ENCODE measurements around the gene HS1BP3. TPM values are rescaled to one million over a fixed set of nuclear protein-coding genes. Genes with fewer than 3 reads are reported as not detected.

HS1BP3 gene
- total RNA-seq, 1 experiment from 2014 or later, result 15.9 TPM

DNA sequence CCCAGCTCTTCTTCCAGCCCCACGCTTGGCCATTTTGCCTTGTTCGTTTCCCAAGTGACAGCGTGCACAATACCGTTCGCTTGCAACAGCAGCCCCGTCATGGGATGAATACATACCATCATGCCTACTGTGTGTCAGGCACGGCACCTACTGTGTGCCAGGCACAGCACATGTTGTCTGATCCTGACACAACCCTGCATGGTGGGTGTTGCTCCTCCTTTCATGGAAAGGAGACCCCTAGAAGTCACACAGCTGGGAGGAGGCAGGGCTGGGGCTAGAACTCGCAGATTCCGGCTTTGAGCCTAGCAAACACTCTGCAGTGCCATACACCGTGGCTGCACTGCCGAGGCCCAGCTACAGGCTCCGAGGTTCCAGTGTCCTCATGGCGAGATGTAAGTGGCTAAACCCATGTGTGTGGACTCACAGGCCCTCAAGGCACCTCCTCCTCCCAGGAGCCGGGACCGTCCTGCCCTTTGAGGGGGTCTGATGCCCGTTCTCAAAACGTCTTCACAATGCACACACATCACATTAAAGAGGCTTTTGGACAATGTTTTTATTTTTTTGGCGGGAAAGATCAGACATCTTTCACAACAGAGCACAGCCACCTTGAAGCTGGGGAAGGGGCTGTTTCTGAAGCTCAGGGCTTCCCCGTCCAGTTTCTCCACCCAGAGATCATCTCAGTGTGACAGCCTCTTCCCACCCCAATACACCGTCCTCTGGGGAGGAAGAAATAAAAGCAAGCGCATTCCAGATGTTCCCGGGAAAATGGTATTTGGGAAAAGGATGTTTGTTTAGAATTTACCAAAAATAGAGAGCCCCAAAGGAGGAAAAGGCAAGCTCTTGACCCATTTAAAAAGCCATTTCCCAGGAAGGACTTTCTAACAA is 64.9 kb downstream of the HS1BP3 start:
- no peak for DNase-seq (ENCODE audit: low read depth)

DNA sequence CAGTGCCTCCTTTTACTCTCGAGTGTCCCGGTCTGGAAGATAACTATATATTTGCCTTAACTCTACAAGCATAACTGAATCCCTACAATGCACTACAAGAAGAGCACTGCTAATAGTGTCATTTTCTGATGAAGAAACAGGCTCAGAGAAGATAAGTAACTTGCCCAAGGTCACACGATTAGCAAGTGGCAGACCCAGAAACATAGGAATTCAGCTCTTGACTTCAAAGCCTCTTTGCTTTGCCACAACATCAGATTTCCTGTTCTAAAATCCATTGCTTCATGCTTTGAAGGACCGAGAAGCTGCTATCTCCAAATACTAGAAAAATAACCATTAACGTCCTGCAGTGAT is 65.6 kb downstream of the HS1BP3 start:
- no peak for DNase-seq (ENCODE audit: low read depth)

DNA sequence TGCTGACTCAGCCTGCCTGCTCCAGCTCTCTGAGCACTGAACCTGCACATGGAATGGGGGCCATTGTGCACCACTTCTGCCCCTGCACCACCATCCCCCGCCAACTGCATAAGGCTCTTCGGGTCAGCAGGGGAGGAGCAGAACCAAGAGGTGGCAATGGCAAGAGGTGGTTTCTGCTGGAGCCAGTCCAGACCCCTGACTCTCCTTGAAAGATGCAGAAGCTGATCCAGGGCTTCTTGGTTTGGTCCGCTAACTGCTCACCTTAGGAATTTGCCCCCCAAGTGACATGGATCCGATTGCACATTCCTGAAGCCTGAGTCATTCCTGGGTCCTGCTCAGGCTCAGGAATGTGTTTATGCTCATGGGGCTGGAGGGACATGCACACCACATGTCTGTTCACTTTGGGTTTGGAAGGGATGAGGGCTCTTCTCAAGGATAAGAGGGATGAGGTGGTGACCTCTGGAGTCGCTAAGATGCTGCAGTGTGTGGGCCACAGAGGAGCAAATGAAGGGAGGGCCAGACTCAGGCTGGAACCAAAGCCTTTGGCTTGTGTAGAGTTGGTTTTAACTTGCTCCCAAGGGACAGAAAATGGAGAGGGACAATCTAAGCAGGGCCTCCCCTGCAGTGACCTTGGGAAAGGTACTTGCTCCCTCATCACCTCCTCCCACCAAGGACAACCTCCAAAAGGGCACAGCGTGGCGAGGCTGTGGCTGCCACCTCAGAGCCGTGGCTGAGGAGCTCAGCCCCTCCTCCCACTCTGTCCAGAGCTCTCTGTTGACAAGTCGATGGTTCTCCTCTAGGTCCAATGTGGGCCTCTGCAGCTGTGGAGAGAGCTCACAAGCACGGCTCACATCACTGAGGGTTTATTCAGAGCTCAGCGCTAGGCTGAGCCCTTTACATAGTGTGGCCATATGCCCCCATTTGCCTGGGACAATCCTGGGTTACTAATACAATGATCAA is 66.2 kb downstream of the HS1BP3 start:
- DNase-seq (ENCODE audit: low read depth), result peak; percentile 99

DNA sequence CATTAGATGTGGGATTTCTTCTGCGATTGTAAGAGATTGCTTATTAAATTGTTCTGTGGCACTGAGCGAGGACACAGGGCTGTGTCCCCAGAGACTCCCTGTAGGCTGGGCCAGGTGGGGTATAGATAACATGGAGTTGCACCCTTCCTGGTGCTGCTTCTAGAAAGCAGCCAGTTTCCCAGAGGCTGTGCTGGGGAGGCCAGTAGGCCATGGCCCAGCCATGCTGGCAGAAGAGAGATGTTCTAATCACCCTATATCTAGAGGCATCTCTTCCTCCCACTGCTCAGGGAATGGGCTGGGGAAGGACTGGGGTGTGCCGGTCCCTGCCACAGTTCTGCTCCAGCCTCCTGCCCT is 66.9 kb downstream of the HS1BP3 start:
- no peak for DNase-seq (ENCODE audit: low read depth)

DNA sequence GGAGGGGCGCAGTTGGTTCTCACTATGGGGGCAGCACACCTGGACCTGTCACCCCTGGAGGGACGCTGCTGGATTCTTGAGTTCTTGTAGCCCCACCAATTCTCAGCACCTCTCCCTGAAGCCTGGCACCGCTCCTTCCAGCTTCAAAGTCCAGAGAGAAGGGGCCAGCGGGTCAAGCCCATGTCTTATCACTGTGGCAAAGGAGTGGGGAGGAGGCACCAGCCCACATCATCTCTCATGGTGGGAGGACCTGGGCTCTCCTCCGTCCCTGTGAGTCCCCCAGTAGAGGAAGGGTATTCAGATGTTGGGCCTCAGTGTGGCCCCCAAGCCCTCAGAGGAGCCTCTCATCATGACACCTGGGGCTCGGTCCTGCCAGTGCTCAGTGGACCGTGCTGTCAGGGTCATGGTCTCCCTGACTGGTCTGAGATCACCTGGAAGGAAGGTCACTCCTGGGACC is 67.4 kb downstream of the HS1BP3 start:
- DNase-seq (ENCODE audit: low read depth), result no peak

DNA sequence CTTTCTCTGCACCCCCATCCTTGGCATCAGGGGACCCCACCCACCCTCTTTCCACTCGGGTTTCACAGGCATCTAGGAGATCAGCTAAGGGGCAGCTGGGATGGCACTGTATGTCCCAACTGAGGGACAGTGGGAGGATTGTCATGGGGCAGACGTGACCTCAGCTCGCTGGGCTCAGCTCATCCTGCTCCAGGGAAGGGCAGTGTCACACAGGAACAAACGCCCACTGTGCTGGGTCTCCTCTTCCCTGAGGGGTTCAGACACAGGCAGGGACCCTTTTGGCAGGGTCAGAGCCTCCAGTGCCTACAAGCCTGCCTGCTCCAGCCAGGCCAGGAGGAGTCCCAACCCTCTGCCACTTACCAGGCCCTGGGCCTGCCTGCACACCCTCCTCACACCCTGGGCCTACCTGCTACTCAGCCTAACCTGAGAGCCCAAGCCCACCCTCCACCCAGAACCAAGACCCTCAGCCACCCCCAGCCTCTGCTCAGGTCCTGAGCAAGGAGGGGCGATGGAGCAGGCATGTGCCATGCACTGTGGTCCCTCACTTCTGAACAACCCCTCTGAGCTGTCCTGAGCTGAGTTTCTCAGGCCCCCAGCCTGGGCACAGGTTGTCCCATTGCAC is 68.2 kb downstream of the HS1BP3 start:
- no peak for DNase-seq (ENCODE audit: low read depth)

DNA sequence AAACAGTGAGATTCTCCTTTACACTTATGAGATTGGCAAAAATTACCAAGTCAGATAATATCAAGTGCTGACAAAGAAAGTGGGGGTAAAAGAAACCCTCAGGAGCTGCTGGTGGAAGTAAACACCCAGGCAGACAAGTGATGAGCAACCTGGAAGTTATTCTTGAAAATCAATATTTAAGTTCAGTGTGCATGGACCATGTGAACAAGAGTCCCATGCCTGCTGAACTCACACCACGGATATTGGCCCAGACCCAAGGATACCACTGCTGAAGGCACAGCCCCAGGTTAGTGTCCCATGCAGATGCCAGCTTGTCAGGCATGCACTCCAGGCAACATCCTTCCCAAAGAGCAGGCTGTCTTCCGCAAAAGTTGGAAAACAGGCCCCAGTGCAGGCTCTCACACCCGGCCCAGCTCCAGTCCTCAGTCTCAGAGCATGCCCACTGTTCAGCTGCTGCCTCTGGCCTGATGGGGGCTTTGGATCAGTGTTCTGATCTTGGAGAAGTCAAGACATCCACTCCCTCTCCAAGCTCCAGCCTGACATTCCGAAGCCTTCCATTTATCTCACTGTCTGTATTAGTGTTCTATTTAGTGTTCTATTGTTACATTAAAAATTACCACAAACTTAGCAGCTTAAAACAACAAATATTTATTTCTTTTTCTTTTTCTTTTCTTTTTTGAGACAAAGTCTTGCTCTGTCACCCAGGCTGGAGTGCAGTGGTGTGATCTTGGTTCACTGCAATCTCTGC is 70.0 kb downstream of the HS1BP3 start:
- no peak for DNase-seq (ENCODE audit: low read depth)

DNA sequence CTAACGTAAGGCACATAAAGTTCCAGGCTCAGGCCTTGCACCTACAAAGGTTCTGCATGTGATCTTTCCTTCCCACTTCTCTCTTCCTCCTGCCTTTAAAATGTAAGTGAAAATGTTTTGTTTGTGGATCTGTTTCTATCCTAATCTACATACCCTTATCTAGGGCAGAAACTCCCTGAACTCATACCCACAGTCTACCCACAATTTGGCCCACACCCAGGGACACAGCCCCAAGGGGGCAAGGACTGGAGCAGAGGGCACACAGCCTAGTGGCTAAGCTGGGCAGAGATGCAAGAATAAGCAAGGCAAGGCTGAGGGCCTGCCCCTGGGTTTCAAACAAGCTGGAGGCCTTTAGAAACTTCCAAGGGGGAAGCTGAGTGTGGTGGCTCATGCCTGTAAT is 71.0 kb downstream of the HS1BP3 start:
- peak; percentile 49 for DNase-seq (ENCODE audit: low read depth)

DNA sequence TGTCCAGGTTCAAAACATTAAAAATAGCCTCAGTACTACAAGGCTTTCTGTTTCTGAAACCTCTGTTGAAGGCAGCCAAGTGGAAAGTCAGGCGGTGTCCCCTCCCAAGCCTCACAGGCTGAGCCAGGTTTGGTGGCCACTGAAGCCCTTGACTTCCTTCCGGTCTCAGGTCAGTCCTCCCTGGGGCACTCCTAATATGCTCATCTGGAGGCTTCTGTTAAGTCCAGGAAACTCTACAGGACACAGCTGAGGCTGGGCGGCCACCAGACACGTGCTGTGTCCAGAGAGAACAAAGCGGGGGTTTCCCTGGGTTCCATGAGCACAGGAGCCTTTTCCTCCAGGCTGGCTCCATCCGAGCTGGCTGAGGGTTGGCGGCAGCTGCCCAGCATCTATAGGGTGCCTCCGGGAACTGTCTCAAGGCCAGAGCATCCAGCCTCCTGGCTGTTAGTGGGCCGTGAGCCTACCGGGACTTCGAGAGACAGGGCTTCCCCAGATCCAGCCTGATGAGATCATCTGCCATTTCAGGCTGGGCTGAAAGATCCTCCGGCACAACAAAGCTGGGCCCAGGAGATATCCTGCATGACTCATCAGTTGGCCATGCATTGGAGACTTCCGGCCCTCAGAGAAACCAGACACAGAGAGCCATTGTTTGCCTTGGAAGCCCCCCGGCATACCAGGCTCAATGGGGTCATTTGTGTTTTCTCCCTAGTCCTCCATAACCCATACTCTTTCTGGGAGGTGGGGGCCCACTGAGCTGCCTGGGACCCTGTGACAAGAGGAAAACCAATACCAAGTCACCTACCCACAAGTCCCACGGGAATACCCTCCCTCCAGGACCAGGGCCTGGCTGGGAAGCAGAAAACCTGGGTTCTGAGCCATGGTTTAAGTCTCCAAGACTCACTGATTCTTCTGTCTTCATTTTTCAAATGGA is 71.7 kb downstream of the HS1BP3 start:
- peak; percentile 100 for DNase-seq (ENCODE audit: low read depth)

DNA sequence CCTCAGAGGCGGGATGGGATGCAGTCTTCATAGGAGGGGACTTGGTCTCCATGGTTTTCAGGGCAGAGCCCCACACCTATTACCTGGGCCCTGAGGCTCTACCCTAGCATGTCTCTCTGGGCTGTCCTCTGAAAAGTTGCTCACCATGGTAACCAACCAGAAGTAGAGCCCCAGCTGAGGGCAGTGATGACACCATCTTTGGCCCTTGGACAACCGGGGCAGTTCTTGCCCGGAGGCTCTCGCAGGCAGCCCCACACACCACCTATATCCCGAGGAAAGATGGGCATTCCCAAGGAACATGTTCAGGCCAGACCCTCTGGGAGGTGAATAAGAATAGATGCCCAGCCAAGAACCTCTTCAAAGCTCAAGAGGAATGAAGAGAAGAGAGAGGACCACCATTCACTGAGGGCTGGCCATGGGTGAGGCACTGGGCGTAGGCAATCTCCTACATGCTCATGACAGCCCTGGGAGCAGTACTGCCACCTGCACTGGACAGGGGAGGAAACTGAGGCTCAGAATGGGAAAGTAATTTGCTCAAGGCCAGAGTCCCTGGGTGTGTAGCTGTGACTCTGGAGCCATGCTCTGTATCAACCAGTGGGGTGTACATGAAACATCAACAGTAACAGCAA is 72.5 kb downstream of the HS1BP3 start:
- DNase-seq (ENCODE audit: low read depth), result peak; percentile 66

DNA sequence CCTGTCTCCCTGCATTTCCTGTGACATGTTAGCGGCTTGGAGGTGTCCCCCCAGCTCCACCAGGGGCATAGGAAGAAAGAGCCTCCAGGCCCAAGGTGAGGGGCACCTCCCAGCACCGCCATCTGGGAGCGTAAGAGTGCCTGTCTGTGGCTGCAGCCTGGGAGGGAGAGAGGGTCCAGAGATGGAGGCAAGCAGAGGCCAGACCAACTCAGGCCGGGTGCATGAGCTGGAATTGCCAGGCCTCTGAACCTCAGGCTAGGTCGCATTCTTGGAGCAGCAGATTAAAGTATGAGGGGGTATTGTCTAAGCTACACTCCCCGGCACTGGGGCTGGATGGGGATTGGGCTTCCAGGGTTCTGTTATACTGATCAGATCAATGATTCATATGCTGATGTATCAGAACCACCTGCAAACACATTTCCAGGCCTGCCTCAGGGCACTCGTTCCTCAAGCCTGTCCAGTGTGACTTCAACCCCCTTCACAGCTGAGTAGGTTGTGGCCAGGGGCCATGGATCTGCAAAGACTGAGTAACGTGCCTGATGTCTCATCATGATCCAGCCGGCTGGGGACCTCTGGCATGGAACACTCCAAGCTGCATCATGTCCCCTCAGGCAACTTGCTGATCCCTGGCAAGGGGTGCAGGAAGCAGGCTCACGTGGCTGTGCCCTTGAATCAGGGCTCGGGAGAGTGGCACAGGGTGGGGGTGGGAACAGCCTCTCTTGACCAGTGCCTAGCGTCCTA is 73.2 kb downstream of the HS1BP3 start:
- peak; percentile 100 for DNase-seq (ENCODE audit: low read depth)

DNA sequence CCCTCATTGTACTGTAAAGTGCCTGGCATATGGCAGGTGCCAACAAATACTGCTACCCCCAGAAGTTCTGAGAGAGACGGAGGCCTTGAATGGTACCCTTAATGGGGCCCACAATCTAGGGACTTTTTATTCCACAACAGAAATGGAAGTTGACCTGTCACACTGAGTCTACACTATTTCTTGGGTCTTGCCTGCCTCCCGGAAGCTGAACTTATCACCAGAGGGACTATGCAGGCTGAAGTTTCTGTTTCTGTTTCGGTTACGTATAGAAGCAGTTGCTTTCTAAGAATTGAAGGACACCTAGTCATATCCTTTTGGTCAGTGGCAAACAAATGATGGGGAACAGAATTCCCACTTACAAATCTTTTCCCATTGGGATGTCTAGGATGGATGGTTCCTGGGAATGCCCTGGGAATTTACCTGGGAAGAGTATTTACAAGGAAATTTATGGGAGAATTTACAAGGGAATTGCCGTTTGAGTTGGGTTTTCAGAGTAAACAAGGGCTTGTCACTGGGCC is 74.2 kb downstream of the HS1BP3 start:
- DNase-seq (ENCODE audit: low read depth), result peak; percentile 68

DNA sequence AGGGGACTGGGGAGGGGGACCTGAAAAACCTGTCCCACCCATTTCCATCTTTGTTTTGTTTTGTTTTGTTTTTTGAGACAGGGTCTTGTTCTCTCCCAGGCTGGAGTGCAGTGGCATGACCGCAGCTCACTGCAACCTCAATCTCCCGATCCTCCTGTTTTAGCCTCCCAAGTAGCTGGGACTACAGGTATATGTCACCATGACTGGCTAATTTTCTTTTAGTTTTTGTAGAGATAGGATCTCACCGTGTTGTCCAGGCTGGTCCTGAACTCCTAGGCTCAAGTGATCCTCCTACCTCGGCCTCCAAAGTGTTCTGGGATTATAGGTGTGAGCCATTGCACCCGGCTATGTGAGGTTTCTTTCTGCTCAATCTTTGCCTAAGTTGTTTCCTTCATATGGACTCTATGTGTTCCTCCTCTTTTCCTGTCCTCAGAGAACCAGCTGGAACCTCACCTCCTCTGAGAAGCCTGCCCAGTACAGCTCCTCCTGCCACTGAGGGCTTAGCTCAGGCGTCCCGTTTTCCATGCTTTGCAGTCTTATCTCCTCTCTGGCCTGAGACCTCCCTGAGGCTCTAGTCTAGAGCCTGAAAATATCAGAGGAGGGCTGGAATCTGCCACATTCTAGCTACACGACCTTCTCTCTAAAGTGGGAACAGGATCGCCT is 74.8 kb downstream of the HS1BP3 start:
- DNase-seq (ENCODE audit: low read depth), result no peak

DNA sequence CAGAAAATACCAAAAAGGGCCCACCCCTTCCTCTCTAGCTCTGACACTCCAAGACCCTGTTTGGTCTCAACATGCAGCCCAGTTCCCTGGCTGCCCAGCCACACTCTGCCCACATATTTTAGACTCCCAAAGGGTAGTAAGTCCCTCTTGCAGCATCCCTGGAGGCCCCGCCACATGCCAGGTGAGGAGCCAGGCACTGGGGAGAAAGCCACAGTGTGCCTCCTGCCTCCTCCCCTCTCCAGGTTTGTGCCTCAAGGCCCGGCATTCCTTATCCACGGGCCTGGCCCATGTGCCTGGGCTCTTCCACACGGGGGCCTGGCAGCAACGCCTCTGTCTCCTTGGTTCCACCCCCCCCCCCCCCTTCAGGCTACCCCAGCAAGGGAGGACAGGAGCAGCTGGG is 75.5 kb downstream of the HS1BP3 start:
- no peak for DNase-seq (ENCODE audit: low read depth)

DNA sequence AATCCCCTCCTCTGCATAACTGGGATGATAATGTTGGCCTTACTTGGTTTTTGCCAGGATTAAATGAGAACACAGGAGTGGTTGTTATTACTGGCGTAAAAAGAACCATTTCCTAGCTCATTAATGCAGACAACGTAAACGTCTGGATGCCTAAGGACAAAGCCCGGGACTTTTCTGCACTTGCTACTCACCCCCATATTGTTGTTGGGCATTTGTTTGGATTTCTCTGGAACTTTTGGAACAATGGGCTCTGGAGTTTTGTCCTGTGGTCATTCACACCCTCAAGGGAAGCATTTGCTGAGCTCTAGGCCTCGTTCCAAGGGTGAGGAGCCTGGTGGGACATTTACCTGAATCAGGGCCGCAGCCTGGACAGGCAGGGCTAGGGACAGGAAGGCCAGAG is 76.0 kb downstream of the HS1BP3 start:
- no peak for DNase-seq (ENCODE audit: low read depth)

DNA sequence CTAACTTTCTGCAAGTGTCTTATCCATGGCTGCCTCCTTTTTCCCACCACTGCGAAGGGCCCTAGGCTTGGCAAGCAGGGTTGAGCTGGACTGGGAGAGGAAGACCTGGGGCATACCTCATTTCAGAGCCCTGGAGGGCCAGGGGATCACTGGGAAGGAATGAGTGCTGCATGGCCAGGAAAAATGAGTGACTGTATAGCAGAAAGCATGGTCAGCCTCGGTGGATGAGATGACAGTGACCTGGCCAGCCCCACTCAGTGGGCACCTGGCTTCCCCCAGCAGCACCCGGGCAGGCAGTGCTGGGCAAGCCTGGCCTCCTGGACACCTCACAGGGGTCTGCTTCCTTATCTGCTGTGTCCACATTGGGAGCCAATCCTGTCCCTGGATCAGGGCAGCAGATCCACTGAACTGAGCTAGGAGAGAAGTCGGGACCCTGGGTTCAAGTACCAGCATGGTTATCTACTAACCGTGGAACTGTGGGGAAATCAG is 76.4 kb downstream of the HS1BP3 start:
- no peak for DNase-seq (ENCODE audit: low read depth)

DNA sequence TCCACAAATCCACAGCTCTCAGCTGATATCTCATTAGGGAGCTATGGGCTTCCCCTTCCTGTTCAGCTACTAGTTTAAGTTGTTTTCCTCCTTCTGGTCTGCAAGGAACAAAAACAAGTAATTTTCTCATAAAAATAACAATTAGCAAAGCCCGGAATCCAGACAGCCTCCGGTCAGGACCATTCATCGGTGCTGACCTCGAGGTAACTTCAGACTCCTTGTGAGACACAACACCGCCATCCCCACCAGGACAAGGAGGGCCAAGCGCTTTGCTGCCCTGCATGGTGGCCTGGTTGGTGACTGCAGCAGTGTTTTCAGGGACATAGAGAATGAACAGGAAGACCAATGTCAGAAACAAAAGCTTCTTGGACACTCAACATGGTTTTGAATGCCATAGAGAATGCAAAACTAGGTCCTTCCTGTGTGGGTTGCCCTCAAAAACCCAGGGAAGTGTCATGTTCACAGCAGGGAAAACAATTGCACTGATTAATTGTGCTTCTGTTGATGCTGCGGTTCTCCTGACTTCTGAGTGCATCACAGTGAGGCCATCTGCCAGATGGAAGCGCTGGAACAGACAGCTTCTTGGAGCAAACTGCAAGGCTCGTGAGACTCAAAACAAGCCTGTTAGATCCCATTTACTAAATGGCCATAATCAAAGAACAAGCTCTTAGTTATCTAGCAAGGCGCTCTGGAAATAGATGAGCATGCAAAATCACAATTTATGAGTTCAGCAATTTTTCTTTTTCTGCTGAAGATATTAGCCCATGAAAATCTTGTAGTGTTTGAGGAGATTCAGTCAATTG is 77.1 kb downstream of the HS1BP3 start:
- DNase-seq (ENCODE audit: low read depth), result peak; percentile 79

All from RPMI7951 (cell line).